H1 (cell line): ENCODE results near the gene TMEM183A. TPM values are rescaled to one million over a fixed set of nuclear protein-coding genes. Genes with fewer than 3 reads are reported as not detected.

ENCODE experiments used
- CTCF ChIA-PET: fragments of 300-600 bp; sonication (Branson Sonifier 250); formaldehyde crosslinking; loops from one replicate; lab custom pipeline; 2021; ENCODE audit not compliant: partially characterized antibody; lab: Charles Lee
- POLR2A ChIA-PET: fragments of 300-600 bp; sonication (Branson Sonifier 250); formaldehyde crosslinking; loops from one replicate; lab custom pipeline; 2021; ENCODE audit warnings: inconsistent platforms; ENCODE audit not compliant: partially characterized antibody; lab: Charles Lee
- DNase-seq, 2 experiments: peaks; one replicate each; pipeline versions ENCODE4 v3.0.0 to v3.0.0-alpha.2; 2010 to 2022; ENCODE audit warnings: low spot score in 2 of 2, low read depth in 1 of 2, mixed read lengths in 1 of 2
- FAIRE-seq: peaks from 2 replicates; lab custom pipeline; 2011; peaks lifted over from hg19 to GRCh38; lab: Jason Lieb, UNC
- H2AFZ ChIP-seq: 2 replicates; pipeline ENCODE4 v1.8.1; 2012; ENCODE audit warnings: low read length, inconsistent platforms
- H2AK5ac ChIP-seq: 2 replicates; pipeline ENCODE4 v1.6.1; 2013; ENCODE audit warnings: low read depth, low read length
- H2BK120ac ChIP-seq: replicated peaks from 2 replicates; pipeline ENCODE3; 2013; ENCODE audit warnings: low read depth, low read length, inconsistent platforms
- H2BK12ac ChIP-seq: 2 replicates; pipeline ENCODE4 v1.6.1; 2013; ENCODE audit warnings: low read depth, low read length
- H2BK15ac ChIP-seq: 2 replicates; pipeline ENCODE4 v1.6.1; 2013; ENCODE audit warnings: low read length
- H2BK20ac ChIP-seq: 2 replicates; pipeline ENCODE4 v1.6.1; 2013; ENCODE audit warnings: low read length
- H2BK5ac ChIP-seq: 2 replicates; pipeline ENCODE4 v1.6.1; 2013; ENCODE audit warnings: low read depth, low read length
- H3K14ac ChIP-seq: 2 replicates; pipeline ENCODE4 v1.6.1; 2013; ENCODE audit warnings: inconsistent platforms; ENCODE audit not compliant: insufficient read length
- H3K18ac ChIP-seq: 2 replicates; pipeline ENCODE4 v1.6.1; 2013; ENCODE audit warnings: low read length; ENCODE audit errors: extremely low read depth
- H3K23ac ChIP-seq: 2 replicates; pipeline ENCODE4 v1.6.1; 2013; ENCODE audit warnings: inconsistent platforms; ENCODE audit not compliant: insufficient read length
- H3K23me2 ChIP-seq: 2 replicates; pipeline ENCODE4 v1.6.1; 2013; ENCODE audit warnings: low read depth, low read length
- H3K27ac ChIP-seq: 2 replicates; pipeline ENCODE4 v1.6.1; 2011; ENCODE audit warnings: low read depth, low read length, inconsistent platforms
- H3K27me3 ChIP-seq, 4 experiments: replicated peaks in 1 of 4; 1 replicate in 1 of 4; 2 replicates in 3 of 4; pipeline versions ENCODE4 v1.6.1 to v1.8.1; 2011 to 2013; ENCODE audit warnings: low read length in 3 of 4, mild to moderate bottlenecking in 3 of 4, inconsistent platforms in 2 of 4, mixed read lengths in 2 of 4, moderate library complexity in 1 of 4; ENCODE audit not compliant: control insufficient read depth in 3 of 4, insufficient read depth in 3 of 4; ENCODE audit errors: extremely low read depth in 1 of 4
- H3K36me3 ChIP-seq, 4 experiments: 2 replicates each; pipeline versions ENCODE4 v1.6.1 to v1.8.1; 2011 to 2013; ENCODE audit warnings: mild to moderate bottlenecking in 4 of 4, low read length in 3 of 4, moderate library complexity in 2 of 4, control low read depth in 1 of 4, inconsistent platforms in 1 of 4; ENCODE audit not compliant: insufficient read depth in 4 of 4, control insufficient read depth in 2 of 4
- H3K4ac ChIP-seq: replicated peaks from 2 replicates; pipeline ENCODE3; 2013; ENCODE audit warnings: low read length, low read depth, mixed read lengths, inconsistent platforms; ENCODE audit not compliant: insufficient read length
- H3K4me1 ChIP-seq, 4 experiments: replicated peaks in 1 of 4; 1 replicate in 1 of 4; 2 replicates in 3 of 4; pipeline versions ENCODE4 v1.6.1 to v1.8.1; 2011 to 2013; ENCODE audit warnings: low read length in 3 of 4, inconsistent platforms in 2 of 4, mixed read lengths in 1 of 4; ENCODE audit not compliant: insufficient read depth in 4 of 4, control insufficient read depth in 3 of 4
- H3K4me2 ChIP-seq, 2 experiments: 2 replicates each; pipeline versions ENCODE4 v1.6.1 to v1.8.1; 2011 to 2013; ENCODE audit warnings: low read depth in 2 of 2, low read length in 2 of 2, control low read depth in 1 of 2, inconsistent platforms in 1 of 2, mild to moderate bottlenecking in 1 of 2; ENCODE audit not compliant: insufficient read depth in 1 of 2
- H3K4me3 ChIP-seq, 4 experiments: fragments of 200-600, 300-600 bp in 1 of 4; sonication (generic), shearing (Covaris generic), sonication (Bioruptor Twin) in 1 of 4; 2 replicates each; pipeline versions ENCODE4 v1.5.1 to v1.8.1; 2011 to 2016; ENCODE audit warnings: low read length in 4 of 4, low read depth in 3 of 4, control low read depth in 2 of 4, inconsistent platforms in 2 of 4, mild to moderate bottlenecking in 2 of 4, mixed read lengths in 1 of 4, moderate library complexity in 1 of 4; ENCODE audit not compliant: insufficient read depth in 2 of 4; ENCODE audit errors: extremely low read depth in 1 of 4
- H3K56ac ChIP-seq: replicated peaks from 2 replicates; pipeline ENCODE3; 2013; ENCODE audit warnings: low read depth, mild to moderate bottlenecking, mixed read lengths, low read length, inconsistent platforms; ENCODE audit not compliant: insufficient read length
- H3K79me1 ChIP-seq: 2 replicates; pipeline ENCODE4 v1.6.1; 2013; ENCODE audit warnings: low read depth, low read length, control low read depth
- H3K79me2 ChIP-seq, 2 experiments: 2 replicates each; pipeline versions ENCODE4 v1.6.1 to v1.8.1; 2012 to 2013; ENCODE audit warnings: low read length in 2 of 2, mild to moderate bottlenecking in 2 of 2, inconsistent platforms in 1 of 2; ENCODE audit not compliant: insufficient read depth in 2 of 2, control insufficient read depth in 1 of 2
- H3K9ac ChIP-seq, 4 experiments: replicated peaks in 1 of 4; 1 replicate in 1 of 4; 2 replicates in 3 of 4; pipeline versions ENCODE4 v1.6.1 to v1.8.1; 2011 to 2013; ENCODE audit warnings: low read depth in 3 of 4, low read length in 3 of 4, control low read depth in 2 of 4, mild to moderate bottlenecking in 2 of 4, moderate library complexity in 2 of 4, inconsistent platforms in 1 of 4; ENCODE audit errors: extremely low read depth in 1 of 4
- H3K9me3 ChIP-seq, 2 experiments: 2 replicates each; pipeline versions ENCODE4 v1.6.1 to v1.8.1; 2012 to 2013; ENCODE audit warnings: mild to moderate bottlenecking in 2 of 2, moderate library complexity in 2 of 2, control low read depth in 1 of 2, inconsistent platforms in 1 of 2, low read depth in 1 of 2, low read length in 1 of 2, mixed read lengths in 1 of 2; ENCODE audit not compliant: insufficient read depth in 2 of 2
- H4K20me1 ChIP-seq, 2 experiments: replicated peaks in 1 of 2; 2 replicates each; pipeline versions ENCODE3 to v1.8.1; 2011 to 2013; ENCODE audit warnings: inconsistent platforms in 2 of 2, low read length in 2 of 2, mild to moderate bottlenecking in 1 of 2; ENCODE audit not compliant: insufficient read depth in 2 of 2, control insufficient read depth in 1 of 2
- H4K5ac ChIP-seq: 2 replicates; pipeline ENCODE4 v1.6.1; 2013; ENCODE audit warnings: low read length, low read depth, mixed read lengths, inconsistent platforms; ENCODE audit not compliant: insufficient read length
- H4K8ac ChIP-seq: 2 replicates; pipeline ENCODE4 v1.8.0; 2013; ENCODE audit warnings: mild to moderate bottlenecking, moderate library complexity, low read length, inconsistent platforms; ENCODE audit not compliant: insufficient read depth; ENCODE audit errors: extremely low read depth
- H4K91ac ChIP-seq: replicated peaks from 2 replicates; pipeline ENCODE3; 2013; ENCODE audit warnings: low read length, mixed read lengths, inconsistent platforms; ENCODE audit not compliant: insufficient read length
- CEBPB ChIP-seq: IDR thresholded peaks from 2 replicates; pipeline ENCODE4 v1.6.1; 2012; ENCODE audit warnings: low read depth, low read length
- CTCF ChIP-seq, 3 experiments: IDR thresholded peaks; 1 replicate in 2 of 3; 2 replicates in 1 of 3; pipeline versions ENCODE4 v1.5.1 to v1.6.1; 2011; ENCODE audit warnings: low read length in 3 of 3, mild to moderate bottlenecking in 3 of 3, inconsistent platforms in 2 of 3, low read depth in 1 of 3, moderate library complexity in 1 of 3; ENCODE audit not compliant: insufficient read depth in 1 of 3; ENCODE audit errors: control extremely low read depth in 1 of 3
- HDAC2 ChIP-seq, 2 experiments: fragments of 300-600 bp in 1 of 2; sonication (generic) in 1 of 2; IDR thresholded peaks; 2 replicates each; pipeline ENCODE4 v1.6.1; 2011 to 2012; ENCODE audit warnings: low read depth in 2 of 2, low read length in 2 of 2, mild to moderate bottlenecking in 2 of 2, moderate library complexity in 2 of 2, borderline replicate concordance in 1 of 2, inconsistent platforms in 1 of 2
- KDM1A ChIP-seq: fragments of 200-600, 300-600 bp; sonication (generic); IDR thresholded peaks from 2 replicates; pipeline ENCODE4 v1.7.1; 2016; ENCODE audit warnings: mild to moderate bottlenecking, low read length, borderline replicate concordance
- KDM4A ChIP-seq: IDR thresholded peaks from one replicate; pipeline ENCODE4 v1.7.1; 2012; ENCODE audit warnings: low read depth, mild to moderate bottlenecking, moderate library complexity, low read length, inconsistent platforms; ENCODE audit not compliant: severe bottlenecking
- POLR2AphosphoS5 ChIP-seq: IDR thresholded peaks from 2 replicates; pipeline ENCODE4 v1.6.1; 2011; ENCODE audit warnings: low read depth, low read length
- RAD21 ChIP-seq, 2 experiments: IDR thresholded peaks in 1 of 2; conservative IDR thresholded peaks in 1 of 2; 2 replicates each; pipeline ENCODE4 v1.6.1; 2011; ENCODE audit warnings: low read depth in 2 of 2, low read length in 2 of 2, improper control_type of control experiment in 1 of 2, inconsistent platforms in 1 of 2, mild to moderate bottlenecking in 1 of 2, moderate library complexity in 1 of 2
- RFX5 ChIP-seq: IDR thresholded peaks from 2 replicates; pipeline ENCODE4 v1.6.1; 2011; ENCODE audit warnings: low read depth, low read length, improper control_type of control experiment, borderline replicate concordance
- SIRT6 ChIP-seq: IDR thresholded peaks from one replicate; pipeline ENCODE4 v1.7.1; 2012; ENCODE audit warnings: low read length, inconsistent platforms
- YY1 ChIP-seq: IDR thresholded peaks from 2 replicates; pipeline ENCODE4 v1.6.1; 2011; ENCODE audit warnings: low read depth, mild to moderate bottlenecking, low read length
- WGBS, 2 experiments: shearing (Covaris generic) in 1 of 2; methylation state at CpG; one replicate each; pipeline versions ENCODE4 v1.1.6 to v1.1.7; 2013 to 2015; ENCODE audit warnings: low lambda C conversion rate in 2 of 2, mixed read lengths in 2 of 2, inconsistent platforms in 1 of 2, low coverage in 1 of 2, missing lambda C conversion rate in 1 of 2; ENCODE audit not compliant: insufficient replicate concordance in 2 of 2, insufficient coverage in 1 of 2, insufficient read length in 1 of 2; ENCODE audit errors: extremely low coverage in 1 of 2, missing lambda C conversion rate in 1 of 2; 5-methylcytosine and 5-hydroxymethylcytosine counted together
- polyA plus RNA-seq, 7 experiments: library from polyadenylated mRNA; depleted of rRNA in 3 of 7; stranded (reverse) in 5 of 7; unstranded in 2 of 7; fragments of >200 nt in 5 of 7; fragments of 200-250 nt in 2 of 7; gene quantifications; 1 replicate in 5 of 7; 2 replicates in 1 of 7; 4 replicates in 1 of 7; pipeline versions ENCODE4 v1.2.1 to v1.2.3, GENCODE V29; 2011 to 2013; ENCODE audit warnings: missing spikeins in 2 of 7, mixed read lengths in 2 of 7
- total RNA-seq: library from RNA; stranded (reverse); fragmentation: NEBNext Ultra II Directional; extraction: Animal tissue kit (Norgen Biotek cat#: 25700); gene quantifications from 2 replicates; pipeline ENCODE4 v1.2.1, GENCODE V29; 2021

Gene TMEM183A
- total and polyA plus RNA-seq, 2 of the 8 experiments (the other 6 are each of a cell fraction or from before 2014, with no cell fraction given), result 107 to 173 TPM

- H3K9me3 ChIP-seq, result no peaks in the 10 kb centered on the region
- H2BK12ac ChIP-seq, result no peak overlapping the region
- H3K79me2 ChIP-seq, result no peaks in the 10 kb centered on the region
- ChIA-PET POLR2A (interaction anchor here (0.7 to 1.0 kb wide), 2 partner anchors 8 to 49 kb away, joined by 3 to 6 read pairs; no protein-coding TSS in a partner anchor), CTCF (interaction anchor here (0.7 to 49.7 kb wide), 10 partner anchors 1 to 211 kb away, joined by 3 to 1089 read pairs (median 60); partner anchors contain the start of genes ADORA1, MYOG and PPFIA4)
- no peak overlapping the region for H4K8ac ChIP-seq
- no peak overlapping the region for H3K4me2 ChIP-seq
- H2AFZ ChIP-seq, result no peak overlapping the region
- H3K4me3 ChIP-seq, result no peak overlapping the region
- FAIRE-seq (no peak), DNase-seq (no peak)
- H3K27ac ChIP-seq, result no peak overlapping the region
- no peak overlapping the region for H2BK5ac ChIP-seq
- no peaks in the 10 kb centered on the region for H4K20me1 ChIP-seq
- H3K36me3 ChIP-seq, result peaks cover 0 to 3% (median 0%) of the 10 kb centered on the region in 4 experiments; a peak in 2 of 8 replicates
- no peak overlapping the region for H4K91ac ChIP-seq
- no peaks in the 10 kb centered on the region for H3K23me2 ChIP-seq
- no peak overlapping the region for H3K56ac ChIP-seq
- H3K23ac ChIP-seq, result no peak overlapping the region
- WGBS, 2 experiments, result 87% methylated on average over 6 of the region's 6 CpGs; no CpG with 5 or more reads in 1 of the 2 experiments
- no peak overlapping the region for H2BK15ac ChIP-seq
- H3K27me3 ChIP-seq, result no peaks in the 10 kb centered on the region
- H4K5ac ChIP-seq, result no peak overlapping the region
- no peak overlapping the region for H3K4ac ChIP-seq
- H2AK5ac ChIP-seq, result 0 out of 2 replicates have a peak overlapping the region, but pooled peaks have one; percentile 31
- H3K18ac ChIP-seq, result no peak overlapping the region
- peaks cover 10 to 25% (median 19%) of the 10 kb centered on the region in 4 experiments for H3K4me1 ChIP-seq
- no peak overlapping the region for H2BK20ac ChIP-seq
- H2BK120ac ChIP-seq, result no peak overlapping the region
- no peaks in the 10 kb centered on the region for H3K79me1 ChIP-seq
- H3K14ac ChIP-seq, result no peak overlapping the region
- H3K9ac ChIP-seq, result no peak overlapping the region
- TF ChIP-seq SIRT6 (no peak), YY1 (0 out of 2 replicates have a peak, but pooled peaks have one; percentile 25), KDM1A (peak; percentile 98), RAD21 (IDR thresholded peaks at IDR 0.05 in 1 of 2, conservative IDR thresholded peaks at IDR 0.05 in 1 of 2; ENCODE audit: low read depth in 2 of 2, low read length in 2 of 2) (peak in 1 of 2 experiments; percentile 26; a peak in 1 of 4 replicates), HDAC2 (IDR thresholded peaks at IDR 0.05; ENCODE audit: borderline replicate concordance in 1 of 2, low read depth in 2 of 2, low read length in 2 of 2) (peak in 1 of 2 experiments; percentile 88; a peak in 1 of 4 replicates), KDM4A (no peak), RFX5 (no peak), CEBPB (no peak), POLR2AphosphoS5 (no peak), CTCF (IDR thresholded peaks at IDR 0.05; ENCODE audit: control extremely low read depth in 1 of 3, insufficient read depth in 1 of 3, low read depth in 1 of 3, low read length in 3 of 3) (peak; percentile 44 to 67 (median 57))
These were observed 49.3 kb downstream of the TMEM183A start for GRCh38 chr1:203056516-203056915.
